Suprapubic skin (tissue), 4 donors: ENCODE data around the gene HOXB2. TPM values are rescaled to one million over a fixed set of nuclear protein-coding genes. Genes with fewer than 3 reads are reported as not detected.

ENCODE experiments used
- DNase-seq, 2 donors: peaks; one replicate each; pipeline ENCODE4 v3.0.0-alpha.2; 2019; ENCODE audit warnings: low spot score in 2 of 2
- H3K27ac ChIP-seq: fragments of 200-600 bp; sonication (generic); one replicate; pipeline ENCODE4 v1.5.1; 2019
- H3K27me3 ChIP-seq: fragments of 200-600 bp; sonication (generic); one replicate; pipeline ENCODE4 v1.5.1; 2019
- H3K36me3 ChIP-seq: fragments of 200-600 bp; sonication (generic); one replicate; pipeline ENCODE4 v1.5.1; 2019
- H3K4me1 ChIP-seq: fragments of 200-600 bp; sonication (generic); one replicate; pipeline ENCODE4 v1.5.1; 2019
- H3K4me3 ChIP-seq: fragments of 200-600 bp; sonication (generic); one replicate; pipeline ENCODE4 v1.5.1; 2019; ENCODE audit warnings: mild to moderate bottlenecking
- H3K9me3 ChIP-seq: fragments of 200-600 bp; sonication (generic); one replicate; pipeline ENCODE4 v1.5.1; 2019
- CTCF ChIP-seq, 2 donors: fragments of 200-600 bp in 1 of 2; fragments of 450-650 bp in 1 of 2; sonication (generic) in 1 of 2; IDR thresholded peaks; one replicate each; pipeline ENCODE4 v1.5.1; 2016 to 2019; ENCODE audit warnings: antibody characterized with exemption in 2 of 2, mild to moderate bottlenecking in 1 of 2, moderate library complexity in 1 of 2
- EP300 ChIP-seq: sonication (generic); formaldehyde crosslinking; IDR thresholded peaks from one replicate; pipeline ENCODE4 v1.6.1; 2017; ENCODE audit warnings: antibody characterized with exemption
- POLR2A ChIP-seq, 2 donors: fragments of 450-650 bp; IDR thresholded peaks; one replicate each; pipeline ENCODE4 v1.6.1; 2017; ENCODE audit warnings: antibody characterized with exemption in 2 of 2, mild to moderate bottlenecking in 2 of 2, moderate library complexity in 2 of 2
- POLR2AphosphoS5 ChIP-seq, 3 donors: sonication (generic); formaldehyde crosslinking; IDR thresholded peaks; one replicate each; pipeline ENCODE4 v1.6.1; 2017; ENCODE audit warnings: antibody characterized with exemption in 3 of 3
- WGBS: methylation state at CpG from one replicate; pipeline ENCODE4 v1.1.5; 2018; 5-methylcytosine and 5-hydroxymethylcytosine counted together
- total RNA-seq, 4 donors: library from RNA; depleted of rRNA; stranded (reverse); fragments of >200 nt; gene quantifications; one replicate each; pipeline ENCODE4 v1.1.0, GENCODE V29; 2016

HOXB2 gene
- total RNA-seq, 4 donors from 2014 or later = 8.4 to 13.6 (median 9.9) TPM

- no peak for DNase-seq
- 7% methylated on average over 12 of the region's 12 CpGs for WGBS
- peak overlapping the region; percentile 79 for H3K4me3 ChIP-seq
- H3K27ac ChIP-seq = peak overlapping the region; percentile 93
- H3K9me3 ChIP-seq = no peaks in the 10 kb centered on the region
- peaks cover 61% of the 10 kb centered on the region for H3K4me1 ChIP-seq
- TF ChIP-seq EP300 = no peak
- TF ChIP-seq POLR2AphosphoS5 (IDR thresholded peaks at IDR 0.05) = no peak
- no peak for TF ChIP-seq POLR2A (IDR thresholded peaks at IDR 0.05)
- TF ChIP-seq CTCF (IDR thresholded peaks at IDR 0.05) = no peak
- peaks cover 4% of the 10 kb centered on the region for H3K27me3 ChIP-seq
- no peaks in the 10 kb centered on the region for H3K36me3 ChIP-seq
These were observed 2.2 kb downstream of the HOXB2 start for GRCh38 chr17:48542698-48543106.

- DNase-seq = no peak
- peak overlapping the region; percentile 93 for H3K27ac ChIP-seq
- H3K27me3 ChIP-seq = peaks cover 4% of the 10 kb centered on the region
- TF ChIP-seq POLR2A (IDR thresholded peaks at IDR 0.05) (no peak), EP300 (no peak), CTCF (IDR thresholded peaks at IDR 0.05) (no peak), POLR2AphosphoS5 (IDR thresholded peaks at IDR 0.05) (no peak)
- no peaks in the 10 kb centered on the region for H3K36me3 ChIP-seq
- H3K9me3 ChIP-seq = no peaks in the 10 kb centered on the region
- peaks cover 57% of the 10 kb centered on the region for H3K4me1 ChIP-seq
- peak overlapping the region; percentile 79 for H3K4me3 ChIP-seq
- 33% methylated on average over 27 of the region's 27 CpGs for WGBS
These were observed 2.7 kb downstream of the HOXB2 start for GRCh38 chr17:48542114-48542656.

GRCh38 chr17:48541577-48542113 is 3.3 kb downstream of the HOXB2 start:
- 20% methylated on average over 35 of the region's 36 CpGs for WGBS
- peak in 1 of 2 donors; percentile 88 for DNase-seq
- peak overlapping the region; percentile 79 for H3K4me3 ChIP-seq

GRCh38 chr17:48541036-48541576 is 3.8 kb downstream of the HOXB2 start:
- Histone ChIP-seq H3K9me3 (no peaks in the 10 kb centered on the region), H3K36me3 (no peaks in the 10 kb centered on the region), H3K4me1 (peaks cover 47% of the 10 kb centered on the region), H3K27ac (peak overlapping the region; percentile 93), H3K4me3 (peak overlapping the region; percentile 79), H3K27me3 (peaks cover 4% of the 10 kb centered on the region)
- no peak for DNase-seq
- TF ChIP-seq POLR2A (IDR thresholded peaks at IDR 0.05) (no peak), POLR2AphosphoS5 (IDR thresholded peaks at IDR 0.05) (no peak), EP300 (no peak), CTCF (IDR thresholded peaks at IDR 0.05) (no peak)
- 42% methylated on average over 12 of the region's 12 CpGs for WGBS

More at GRCh38 chr17:48541577-48542113, 3.3 kb downstream of the HOXB2 start:
- peak in 1 of 3 donors; percentile 5 for TF ChIP-seq POLR2AphosphoS5 (IDR thresholded peaks at IDR 0.05)
- no peak for TF ChIP-seq CTCF (IDR thresholded peaks at IDR 0.05)
- Histone ChIP-seq H3K4me1 (peaks cover 53% of the 10 kb centered on the region), H3K36me3 (no peaks in the 10 kb centered on the region), H3K27ac (peak overlapping the region; percentile 93), H3K27me3 (peaks cover 4% of the 10 kb centered on the region), H3K9me3 (no peaks in the 10 kb centered on the region)

GRCh38 chr17:48540213-48540612 is 4.7 kb downstream of the HOXB2 start:
- no peaks in the 10 kb centered on the region for H3K36me3 ChIP-seq
- no peak for DNase-seq
- WGBS = 92% methylated on average over 1 of the region's 1 CpG
- H3K9me3 ChIP-seq = no peaks in the 10 kb centered on the region
- TF ChIP-seq POLR2AphosphoS5 (IDR thresholded peaks at IDR 0.05) = no peak
- TF ChIP-seq POLR2A (IDR thresholded peaks at IDR 0.05) = no peak
- TF ChIP-seq EP300 = no peak
- no peak for TF ChIP-seq CTCF (IDR thresholded peaks at IDR 0.05)
- H3K27me3 ChIP-seq = peaks cover 4% of the 10 kb centered on the region
- no peak overlapping the region for H3K27ac ChIP-seq
- peaks cover 38% of the 10 kb centered on the region for H3K4me1 ChIP-seq
- H3K4me3 ChIP-seq = no peak overlapping the region
